GM18505 (cell line): ENCODE data around the gene CACNA1B.

Experiments
- ATAC-seq: cut with Tn5 transposase; IDR thresholded peaks from one replicate; pipeline ENCODE4 v1.9.1; 2021; ENCODE audit not compliant: unreplicated experiment
- POLR2A ChIP-seq: IDR thresholded peaks from 4 replicates; pipeline ENCODE4 v1.6.1; 2011; ENCODE audit warnings: borderline replicate concordance; ENCODE audit not compliant: insufficient read depth, insufficient read length; ENCODE audit errors: extremely low read depth

Gene CACNA1B

DNA sequence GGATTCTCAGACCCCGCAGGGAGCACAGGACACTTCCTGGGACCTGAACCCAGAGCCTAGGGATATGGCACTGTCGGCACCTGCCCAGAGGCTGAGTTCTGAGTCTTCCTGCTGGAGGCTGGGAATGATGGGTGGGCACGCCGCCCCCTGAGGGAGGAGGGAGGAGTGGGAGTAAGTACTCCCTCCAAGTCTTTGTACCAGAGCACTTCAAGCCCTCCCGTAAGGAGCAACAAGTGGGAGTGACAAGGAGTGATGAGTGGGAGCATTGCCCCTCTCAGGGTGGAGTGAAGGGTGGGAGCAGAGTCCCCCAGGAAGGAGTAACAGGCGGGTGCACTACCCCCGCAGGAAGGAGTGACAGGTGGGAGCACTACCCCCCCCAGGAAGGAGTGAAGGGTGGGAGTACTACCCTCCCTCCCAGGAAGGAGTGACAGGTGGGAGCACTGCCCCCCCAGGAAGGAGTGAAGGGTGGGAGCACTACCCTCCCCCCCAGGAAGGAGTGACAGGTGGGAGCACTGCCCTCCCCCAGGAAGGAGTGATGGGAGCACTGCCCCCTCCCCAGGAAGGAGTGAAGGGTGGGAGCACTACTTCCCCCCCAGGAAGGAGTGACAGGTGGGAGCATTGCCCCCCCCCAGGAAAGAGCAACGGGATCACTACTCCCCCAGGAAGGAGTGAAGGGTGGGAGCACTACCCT lies 100.1 kb downstream of the CACNA1B start:
- no peak for TF ChIP-seq POLR2A

DNA sequence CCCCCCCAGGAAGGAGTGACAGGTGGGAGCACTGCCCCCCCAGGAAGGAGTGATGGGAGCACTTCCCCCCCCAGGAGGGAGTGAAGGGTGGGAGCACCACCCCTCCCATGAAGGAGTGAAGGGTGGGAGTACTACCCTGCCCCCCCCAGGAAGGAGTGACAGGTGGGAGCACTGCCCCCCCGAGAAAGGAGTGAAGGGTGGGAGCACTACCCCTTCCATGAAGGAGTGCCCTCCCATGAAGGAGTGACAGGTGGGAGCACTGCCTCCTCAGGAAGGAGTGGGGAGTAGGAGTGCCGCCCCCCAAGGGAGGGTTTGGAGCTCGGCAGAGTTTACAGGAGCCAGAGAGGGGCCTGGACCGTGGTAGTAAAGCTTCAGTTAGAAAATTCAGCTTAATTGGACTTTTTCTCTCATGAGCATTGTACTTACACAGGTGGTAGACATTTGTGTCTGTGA lies 100.7 kb downstream of the CACNA1B start:
- no peak for TF ChIP-seq POLR2A
- ATAC-seq, result no peak

More for the DNA sequence above, 100.1 kb downstream of the CACNA1B start:
- ATAC-seq, result no peak

DNA sequence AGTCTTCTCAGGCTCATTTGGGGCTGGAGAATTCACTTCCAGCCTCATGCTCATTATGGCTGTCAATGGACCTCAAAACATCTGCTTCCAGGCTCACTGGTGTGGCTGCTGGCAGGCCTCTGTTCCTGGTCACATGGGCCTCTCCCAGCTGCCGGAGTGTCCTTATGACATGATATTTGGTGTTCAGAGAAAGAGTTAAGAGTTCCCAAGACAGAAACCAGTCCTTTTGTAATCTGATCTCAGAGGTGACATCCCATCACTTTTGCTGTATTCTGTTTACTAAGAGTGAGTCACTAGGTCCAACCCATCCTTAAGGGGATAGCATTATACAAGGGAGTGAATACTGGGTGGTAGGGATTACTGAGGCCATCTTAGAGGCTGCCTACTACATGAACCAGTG lies 104.6 kb downstream of the CACNA1B start:
- ATAC-seq, result no peak
- no peak for TF ChIP-seq POLR2A

DNA sequence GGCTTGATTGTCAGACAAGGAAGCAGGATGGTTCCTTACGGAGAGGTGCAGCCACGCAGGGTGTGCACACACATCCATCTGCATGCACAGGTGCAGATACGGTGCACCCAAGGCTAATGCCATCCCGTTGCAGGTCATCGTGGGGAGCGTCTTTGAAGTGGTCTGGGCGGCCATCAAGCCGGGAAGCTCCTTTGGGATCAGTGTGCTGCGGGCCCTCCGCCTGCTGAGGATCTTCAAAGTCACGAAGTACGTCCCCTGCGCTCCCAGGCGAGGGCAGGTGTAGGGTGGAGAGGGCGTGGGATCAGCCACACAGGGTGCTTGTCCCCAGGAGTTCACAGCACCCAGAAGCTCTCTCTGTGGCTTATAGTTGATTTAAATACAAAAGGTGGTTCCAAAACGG lies 106.4 kb downstream of the CACNA1B start:
- no peak for ATAC-seq
- no peak for TF ChIP-seq POLR2A

DNA sequence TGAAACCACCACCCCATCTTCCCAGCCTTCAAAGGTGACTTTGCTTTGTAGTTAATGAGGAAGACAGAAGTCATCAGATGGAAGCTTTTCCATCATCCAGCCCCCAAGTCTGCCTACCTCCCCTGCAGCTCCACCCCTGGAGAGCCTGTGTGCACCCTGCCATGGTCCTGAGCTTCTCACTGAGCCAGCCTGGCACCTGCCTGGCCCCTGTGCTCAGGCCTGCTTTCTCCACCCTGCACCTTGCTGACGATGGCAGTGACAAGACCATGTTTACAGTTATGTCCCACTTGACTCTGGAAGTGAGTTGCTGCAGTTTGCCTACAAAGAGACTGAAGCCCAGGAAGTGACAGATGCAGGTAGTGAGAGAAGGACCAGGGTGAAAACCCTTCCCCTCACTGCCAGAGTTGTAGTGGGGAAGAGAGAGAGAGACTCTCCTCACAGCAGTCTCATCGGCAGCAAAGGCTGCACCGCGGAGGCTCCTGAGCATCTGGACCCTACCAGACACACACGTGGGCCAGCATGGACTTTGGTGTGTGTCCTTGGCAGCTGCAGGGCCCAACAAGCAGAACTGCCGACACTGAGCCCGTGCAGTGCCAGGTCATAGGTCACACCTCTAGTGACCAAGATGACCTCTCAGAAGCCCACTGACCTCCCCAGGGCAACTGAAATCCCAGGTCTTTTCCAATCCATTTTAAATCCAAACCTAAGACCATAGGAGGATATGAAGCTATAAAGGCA lies 107.1 kb downstream of the CACNA1B start:
- no peak for TF ChIP-seq POLR2A
- no peak for ATAC-seq

DNA sequence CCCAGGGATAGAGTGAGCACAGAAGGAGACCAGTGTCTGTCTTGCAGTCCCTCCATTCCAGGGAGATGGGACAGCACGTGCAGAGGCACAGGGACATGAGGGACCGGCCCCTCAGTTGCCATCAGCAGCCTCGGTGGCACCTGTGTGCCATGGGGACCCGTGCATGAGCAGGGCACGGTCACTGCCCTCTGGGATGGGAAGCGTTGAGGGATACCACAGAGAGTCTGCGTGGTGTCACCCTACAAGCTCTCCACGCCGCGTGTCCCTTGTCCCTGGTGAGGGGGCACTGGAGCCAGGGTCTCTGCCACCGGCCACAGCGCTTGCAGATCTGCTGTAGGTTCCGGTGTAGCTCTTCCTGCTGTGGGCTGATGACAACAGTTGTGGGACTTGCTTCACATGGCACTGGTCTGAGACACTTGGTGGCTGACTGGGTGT lies 108.1 kb downstream of the CACNA1B start:
- TF ChIP-seq POLR2A, result no peak

DNA sequence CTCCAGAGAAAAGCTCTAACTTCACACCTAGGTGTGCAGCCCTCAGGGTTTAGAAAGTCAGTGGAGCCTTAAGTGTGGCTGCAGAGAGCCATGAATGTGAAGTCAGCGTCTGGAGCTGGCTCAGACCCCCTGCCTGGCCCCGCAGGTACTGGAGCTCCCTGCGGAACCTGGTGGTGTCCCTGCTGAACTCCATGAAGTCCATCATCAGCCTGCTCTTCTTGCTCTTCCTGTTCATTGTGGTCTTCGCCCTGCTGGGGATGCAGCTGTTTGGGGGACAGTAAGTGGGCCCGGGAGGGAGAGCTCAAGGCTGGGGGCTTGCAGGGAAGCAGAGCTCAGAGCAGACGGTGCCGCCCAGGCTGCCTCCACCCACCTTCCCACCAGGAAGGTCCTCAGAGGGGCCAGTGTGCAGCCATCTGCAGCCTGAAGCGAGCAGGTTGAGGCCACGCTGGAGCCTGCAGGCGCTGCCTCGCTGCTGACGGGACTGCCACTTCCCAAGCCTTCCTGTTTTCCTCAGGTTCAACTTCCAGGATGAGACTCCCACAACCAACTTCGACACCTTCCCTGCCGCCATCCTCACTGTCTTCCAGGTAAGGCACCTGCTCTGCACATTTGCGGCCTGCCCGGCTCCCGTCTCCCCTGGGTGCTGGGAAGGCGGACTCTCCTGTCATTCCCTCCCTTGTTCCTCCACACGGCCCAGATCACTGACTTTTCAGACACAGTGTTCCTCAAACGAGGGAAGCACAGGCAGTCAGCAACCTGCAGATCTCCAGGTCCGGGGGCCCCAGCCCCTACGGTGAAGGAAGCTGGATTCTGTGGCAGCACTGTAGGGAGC lies 108.9 kb downstream of the CACNA1B start:
- no peak for TF ChIP-seq POLR2A
- no peak for ATAC-seq

More for the DNA sequence above, 108.1 kb downstream of the CACNA1B start:
- no peak for ATAC-seq

DNA sequence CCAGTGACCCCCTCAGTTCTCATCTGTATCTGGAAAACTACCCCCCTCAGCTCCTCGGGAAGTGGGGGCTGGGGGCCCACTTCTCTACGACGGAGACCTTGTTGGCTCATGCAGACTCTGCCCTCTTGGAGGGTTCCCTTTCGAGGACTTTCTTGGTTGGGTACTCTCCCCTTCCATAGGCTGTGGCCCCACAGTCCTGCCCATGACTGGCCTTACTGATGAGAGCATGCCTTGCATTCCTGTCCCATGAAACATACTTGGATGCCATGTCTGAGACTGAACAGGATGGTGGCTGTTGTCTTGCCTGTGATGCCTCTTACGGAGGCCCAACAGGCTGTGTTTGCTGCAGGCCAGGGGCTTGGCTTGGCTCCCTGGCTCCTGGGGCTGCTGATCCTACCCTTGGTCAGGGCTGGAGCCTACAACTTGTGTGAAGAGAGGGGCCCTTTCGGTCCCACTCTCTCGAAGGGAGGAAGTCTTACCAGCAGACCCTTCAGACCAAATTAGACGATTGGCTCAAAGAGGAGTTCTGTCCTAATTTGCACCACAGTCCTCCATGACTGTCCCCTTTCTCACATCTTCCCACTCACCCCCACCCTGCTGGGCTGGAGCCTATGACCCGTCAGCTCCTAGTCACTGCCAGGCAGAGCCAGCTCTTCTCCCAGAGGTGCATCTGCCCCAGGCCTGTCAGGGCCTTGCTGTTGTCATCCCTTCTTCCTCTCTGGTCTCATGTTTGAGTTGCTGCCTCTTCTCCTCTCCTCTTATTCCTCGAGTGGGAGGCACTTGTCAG lies 109.9 kb downstream of the CACNA1B start:
- TF ChIP-seq POLR2A, result no peak
- no peak for ATAC-seq

DNA sequence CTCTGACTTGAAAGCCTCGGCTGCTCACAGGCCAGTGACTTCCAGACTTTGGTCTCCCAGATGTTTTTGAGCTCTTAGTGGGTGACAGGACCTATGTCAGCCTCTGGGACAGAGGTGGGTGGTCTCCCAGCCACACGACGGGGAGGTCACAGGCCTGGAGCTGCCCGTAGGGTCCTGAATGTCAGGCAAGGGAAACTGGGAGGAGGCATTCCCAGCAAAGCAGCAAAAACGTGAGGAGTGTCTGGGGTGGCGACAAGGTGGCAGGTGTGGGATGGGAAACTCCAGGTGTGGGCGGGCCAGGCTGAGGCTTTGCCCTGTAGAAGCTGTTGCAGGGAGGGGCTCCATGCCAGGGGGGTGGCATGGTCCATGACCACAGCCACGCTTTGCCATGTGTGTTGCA lies 110.5 kb downstream of the CACNA1B start:
- no peak for ATAC-seq

DNA sequence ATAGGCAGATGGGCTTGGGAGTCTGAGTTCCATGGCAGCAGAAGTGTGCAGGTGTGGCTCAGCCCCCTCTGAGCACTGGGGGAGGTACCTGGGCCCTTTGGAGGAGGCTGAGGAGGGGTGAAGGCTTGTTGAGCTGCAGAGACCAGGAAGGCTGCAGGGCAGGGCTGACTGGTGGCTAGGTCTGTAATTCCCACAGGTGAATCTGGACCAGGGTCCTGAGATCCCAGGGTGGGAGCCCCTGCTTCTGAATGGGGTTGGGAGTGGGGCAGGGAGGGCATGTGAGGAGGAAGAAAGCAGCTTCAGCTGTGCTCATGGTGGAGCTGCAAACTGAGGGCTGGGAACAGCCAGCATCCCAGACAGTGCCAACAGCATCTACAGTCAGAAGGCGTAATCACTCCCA lies 111.1 kb downstream of the CACNA1B start:
- no peak for ATAC-seq
- no peak for TF ChIP-seq POLR2A

More for the DNA sequence above, 110.5 kb downstream of the CACNA1B start:
- TF ChIP-seq POLR2A, result no peak

DNA sequence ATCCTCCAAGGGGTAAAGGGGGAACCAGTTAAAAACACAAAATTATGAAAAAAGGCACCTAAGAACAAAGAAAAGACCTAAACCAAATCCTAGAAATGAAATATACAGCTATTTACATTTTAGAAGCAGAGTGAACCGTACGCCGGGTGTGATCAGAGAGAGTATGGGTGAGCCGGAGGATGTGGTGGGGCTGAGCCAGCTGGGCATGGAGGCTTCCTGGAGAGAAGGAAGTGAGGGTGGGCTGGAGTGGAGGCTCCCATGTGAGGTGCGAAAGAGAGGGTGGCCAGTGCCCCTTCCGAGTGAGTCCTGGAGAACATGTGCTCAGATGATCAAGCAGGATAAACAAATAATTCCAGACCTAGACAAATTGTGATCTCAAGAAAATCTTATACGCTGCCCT lies 111.6 kb downstream of the CACNA1B start:
- no peak for TF ChIP-seq POLR2A
- ATAC-seq, result no peak

DNA sequence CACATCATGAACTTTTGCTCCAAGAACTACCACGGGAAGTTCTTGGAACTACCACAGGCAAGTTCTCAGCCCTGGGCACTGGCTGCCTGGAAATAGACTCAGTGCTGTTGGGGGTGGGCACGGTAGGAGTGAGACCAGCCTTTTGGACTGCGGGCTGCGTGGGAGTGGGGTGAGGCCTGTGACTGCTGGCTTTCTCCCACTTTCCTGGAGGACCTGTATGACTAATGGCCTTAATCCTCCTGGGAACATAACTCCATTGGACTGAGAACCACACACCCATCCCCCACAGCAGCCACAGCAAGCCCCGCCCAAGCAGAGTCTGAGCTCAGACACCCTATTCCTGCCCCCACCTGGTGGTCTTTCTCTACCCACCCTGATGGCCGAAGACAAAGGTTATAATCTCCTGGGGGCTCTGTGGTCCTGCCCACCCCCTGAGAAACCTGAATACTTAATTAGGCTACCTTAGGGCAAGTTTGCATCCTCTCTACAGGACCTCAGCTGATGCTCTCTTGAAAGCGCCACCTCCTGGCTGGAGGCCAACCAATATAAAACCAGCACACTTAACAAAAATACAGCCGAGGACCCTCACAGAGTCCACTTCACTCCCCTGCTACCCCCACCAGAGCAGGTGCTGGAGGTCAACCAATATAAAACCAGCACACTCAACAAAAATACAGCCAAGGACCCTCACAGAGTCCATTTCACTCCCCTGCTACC lies 112.6 kb downstream of the CACNA1B start:
- ATAC-seq, result no peak
- TF ChIP-seq POLR2A, result no peak

DNA sequence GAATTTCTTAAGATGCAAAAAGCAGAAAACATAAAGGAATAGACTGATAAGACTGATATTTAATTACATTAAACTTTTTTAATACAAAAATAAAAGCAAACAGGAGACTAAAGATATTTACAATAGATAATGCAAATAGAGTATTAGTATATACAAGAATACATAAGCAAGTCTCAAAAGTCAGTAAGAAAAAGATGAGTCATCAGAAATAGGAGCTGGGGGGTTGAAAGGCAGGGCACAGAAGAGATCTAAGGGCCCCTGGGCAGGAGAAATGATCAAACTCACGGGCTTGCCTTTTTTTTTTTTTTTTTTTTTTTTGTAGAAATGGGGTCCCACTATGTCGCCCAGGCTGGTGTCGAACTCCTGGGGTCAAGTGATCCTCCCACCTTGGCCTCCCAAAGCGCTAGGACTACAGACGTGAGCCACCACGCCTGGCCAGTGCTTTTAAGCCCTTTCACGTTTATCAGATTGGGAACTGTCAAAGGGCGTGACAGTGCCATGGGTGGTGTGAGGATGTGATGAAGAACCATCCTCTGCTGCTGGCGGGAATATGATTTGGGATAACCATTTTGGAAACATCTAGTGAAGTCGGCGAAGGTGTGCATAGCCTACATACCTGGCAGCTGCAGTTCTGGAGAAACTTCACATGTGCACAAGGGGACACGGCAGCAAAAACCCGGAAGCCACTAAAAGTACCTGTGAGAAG lies 126.1 kb downstream of the CACNA1B start:
- no peak for ATAC-seq
- TF ChIP-seq POLR2A, result no peak
